Mesenchymal stem cell (in vitro differentiated cells and primary cell): Measurements from ENCODE around the gene IFI27L1.

ENCODE experiments used
- DNase-seq: peaks from one replicate; pipeline ENCODE4 v3.0.0-alpha.2; 2013
- H2AFZ ChIP-seq: one replicate; pipeline ENCODE4 v1.6.1; 2013; ENCODE audit warnings: low read depth, mild to moderate bottlenecking, control low read depth, inconsistent platforms, low read length, moderate library complexity
- H2AK5ac ChIP-seq: 2 replicates; pipeline ENCODE4 v1.6.1; 2013; ENCODE audit warnings: low read length, moderate library complexity, mild to moderate bottlenecking, inconsistent platforms; ENCODE audit not compliant: severe bottlenecking
- H2BK120ac ChIP-seq: one replicate; pipeline ENCODE4 v1.6.1; 2013; ENCODE audit warnings: low read depth, mild to moderate bottlenecking, inconsistent platforms, low read length, moderate library complexity
- H2BK12ac ChIP-seq, 2 experiments: one replicate each; pipeline ENCODE4 v1.6.1; 2013; ENCODE audit warnings: inconsistent platforms in 2 of 2, low read length in 2 of 2, mild to moderate bottlenecking in 2 of 2, moderate library complexity in 2 of 2, control low read depth in 1 of 2
- H2BK15ac ChIP-seq: one replicate; pipeline ENCODE4 v1.6.1; 2013; ENCODE audit warnings: mild to moderate bottlenecking, low read depth, inconsistent platforms; ENCODE audit not compliant: poor library complexity, severe bottlenecking
- H2BK5ac ChIP-seq: 2 replicates; pipeline ENCODE4 v1.6.1; 2013; ENCODE audit warnings: low read depth, mild to moderate bottlenecking, low read length, control low read depth, inconsistent platforms; ENCODE audit not compliant: poor library complexity, severe bottlenecking
- H3K14ac ChIP-seq, 2 experiments: one replicate each; pipeline ENCODE4 v1.6.1; 2013; ENCODE audit warnings: inconsistent platforms in 2 of 2, low read length in 2 of 2, control low read depth in 1 of 2, mild to moderate bottlenecking in 1 of 2, moderate library complexity in 1 of 2
- H3K18ac ChIP-seq, 2 experiments: one replicate each; pipeline ENCODE4 v1.6.1; 2013; ENCODE audit warnings: inconsistent platforms in 2 of 2, low read length in 2 of 2, control low read depth in 1 of 2, low read depth in 1 of 2, mild to moderate bottlenecking in 1 of 2
- H3K23ac ChIP-seq, 2 experiments: one replicate each; pipeline ENCODE4 v1.6.1; 2013; ENCODE audit warnings: inconsistent platforms in 2 of 2, low read length in 2 of 2, mild to moderate bottlenecking in 2 of 2, moderate library complexity in 2 of 2, control low read depth in 1 of 2
- H3K27ac ChIP-seq: 2 replicates; pipeline ENCODE4 v1.5.1; 2013; ENCODE audit warnings: mild to moderate bottlenecking, moderate library complexity, low read length, control low read depth, inconsistent platforms; ENCODE audit not compliant: poor library complexity, severe bottlenecking
- H3K27me3 ChIP-seq, 2 experiments: 2 replicates each; pipeline versions ENCODE4 v1.6.1 to v1.7.0; 2013; ENCODE audit warnings: low read length in 2 of 2, mild to moderate bottlenecking in 2 of 2, moderate library complexity in 2 of 2, control low read depth in 1 of 2, inconsistent platforms in 1 of 2; ENCODE audit not compliant: control insufficient read depth in 1 of 2, insufficient read depth in 1 of 2
- H3K36me3 ChIP-seq, 2 experiments: 2 replicates each; pipeline versions ENCODE4 v1.6.1 to v1.7.0; 2013; ENCODE audit warnings: low read length in 2 of 2, control low read depth in 1 of 2, inconsistent platforms in 1 of 2, low read depth in 1 of 2, mild to moderate bottlenecking in 1 of 2; ENCODE audit not compliant: insufficient read depth in 2 of 2, control insufficient read depth in 1 of 2
- H3K4ac ChIP-seq, 2 experiments: one replicate each; pipeline ENCODE4 v1.6.1; 2013; ENCODE audit warnings: inconsistent platforms in 2 of 2, low read length in 2 of 2, mild to moderate bottlenecking in 2 of 2, moderate library complexity in 2 of 2, control low read depth in 1 of 2, low read depth in 1 of 2
- H3K4me1 ChIP-seq: 2 replicates; pipeline ENCODE4 v1.6.1; 2013; ENCODE audit warnings: low read depth, low read length, control low read depth; ENCODE audit not compliant: control insufficient read depth, insufficient read depth
- H3K4me2 ChIP-seq: 2 replicates; pipeline ENCODE4 v1.6.1; 2013; ENCODE audit warnings: low read length, mild to moderate bottlenecking, inconsistent platforms; ENCODE audit not compliant: poor library complexity, severe bottlenecking
- H3K4me3 ChIP-seq, 2 experiments: 2 replicates each; pipeline versions ENCODE4 v1.5.1 to v1.7.0; 2013; ENCODE audit warnings: low read length in 2 of 2, mild to moderate bottlenecking in 2 of 2, control low read depth in 1 of 2, low read depth in 1 of 2; ENCODE audit not compliant: insufficient read depth in 1 of 2
- H3K79me1 ChIP-seq: replicated peaks from 2 replicates; pipeline ENCODE4 v1.6.1; 2013; ENCODE audit warnings: mild to moderate bottlenecking, control low read depth, low read length, inconsistent platforms; ENCODE audit not compliant: poor library complexity, severe bottlenecking
- H3K9ac ChIP-seq: 2 replicates; pipeline ENCODE4 v1.7.0; 2013; ENCODE audit warnings: mild to moderate bottlenecking, low read length, moderate library complexity
- H3K9me3 ChIP-seq: 2 replicates; pipeline ENCODE4 v1.7.0; 2013; ENCODE audit warnings: mild to moderate bottlenecking, low read length; ENCODE audit not compliant: control insufficient read depth
- H4K8ac ChIP-seq: one replicate; pipeline ENCODE4 v1.6.1; 2013; ENCODE audit warnings: inconsistent platforms, mild to moderate bottlenecking, low read length, moderate library complexity
- H4K91ac ChIP-seq: one replicate; pipeline ENCODE4 v1.6.1; 2013; ENCODE audit warnings: mild to moderate bottlenecking, low read length, inconsistent platforms
- WGBS: methylation state at CpG from one replicate; pipeline ENCODE4 v1.1.7; 2013; ENCODE audit warnings: mixed read lengths; 5-methylcytosine and 5-hydroxymethylcytosine counted together

IFI27L1 gene

GRCh38 chr14:94128216-94128839 is 47.2 kb downstream of the IFI27L1 start:
- Histone ChIP-seq H3K4me3 (peak overlapping the region in 1 of 2 experiments; percentile 87), H2AFZ (no peak overlapping the region), H2BK5ac (no peak overlapping the region), H2BK12ac (no peak overlapping the region), H2AK5ac (no peak overlapping the region), H3K23ac (no peak overlapping the region), H3K27me3 (no peaks in the 10 kb centered on the region), H3K14ac (no peak overlapping the region), H3K18ac (no peak overlapping the region), H2BK15ac (no peak overlapping the region), H3K4me2 (no peak overlapping the region), H4K8ac (no peak overlapping the region), H3K4ac (no peak overlapping the region), H3K4me1 (peaks cover 13% of the 10 kb centered on the region), H4K91ac (no peak overlapping the region), H3K9ac (peak overlapping the region; percentile 92), H3K27ac (no peak overlapping the region), H3K36me3 (peaks cover 14 to 23% of the 10 kb centered on the region in 2 experiments), H3K9me3 (no peaks in the 10 kb centered on the region), H3K79me1 (peaks cover 6% of the 10 kb centered on the region), H2BK120ac (no peak overlapping the region)
- DNase-seq: no peak
- 85% methylated on average over 14 of the region's 14 CpGs for WGBS

- H3K27me3 ChIP-seq: no peaks in the 10 kb centered on the region
- no peaks in the 10 kb centered on the region for H3K9me3 ChIP-seq
- H2BK120ac ChIP-seq: peak within 1 kb of the TSS; percentile 64
- H2BK15ac ChIP-seq: peak within 1 kb of the TSS; percentile 44
- peak within 1 kb of the TSS; percentile 93 for H4K8ac ChIP-seq
- peak within 1 kb of the TSS; percentile 2 to 88 for H3K4ac ChIP-seq
- peak within 1 kb of the TSS; percentile 48 for H2AFZ ChIP-seq
- H3K36me3 ChIP-seq: peaks cover 14 to 23% of the 10 kb centered on the region in 2 experiments
- H3K27ac ChIP-seq: peak within 1 kb of the TSS; percentile 83
- H4K91ac ChIP-seq: peak within 1 kb of the TSS; percentile 92
- H3K4me2 ChIP-seq: peak within 1 kb of the TSS; percentile 84
- peak within 1 kb of the TSS; percentile 63 to 87 for H3K4me3 ChIP-seq
- WGBS: 2% methylated on average over 26 of the region's 27 CpGs
- H3K79me1 ChIP-seq: peaks cover 6% of the 10 kb centered on the region
- H3K4me1 ChIP-seq: peaks cover 8% of the 10 kb centered on the region
- H3K18ac ChIP-seq: peak within 1 kb of the TSS; percentile 77
- H2AK5ac ChIP-seq: no peak within 1 kb of the TSS
- peak within 1 kb of the TSS; percentile 92 for H3K9ac ChIP-seq
- peak within 1 kb of the TSS in 1 of 2 experiments; percentile 0 for H3K14ac ChIP-seq
- H3K23ac ChIP-seq: no peak within 1 kb of the TSS
- peak; percentile 82 for DNase-seq
- peak within 1 kb of the TSS in 1 of 2 experiments; percentile 76 for H2BK12ac ChIP-seq
- H2BK5ac ChIP-seq: peak within 1 kb of the TSS; percentile 59
Measured at GRCh38 chr14:94129111-94129757, 48.1 kb downstream of the IFI27L1 start, which contains the start of gene IFI27L2. Gene IFI27L2, minus strand, starts transcription at chr14:94129604. Its CDS starts 40 bp downstream, at chr14:94129564.

- Histone ChIP-seq H3K23ac (no peak overlapping the region), H2BK12ac (no peak overlapping the region), H2BK5ac (no peak overlapping the region), H4K91ac (no peak overlapping the region), H3K4me3 (peak overlapping the region; percentile 63 to 87), H2BK15ac (no peak overlapping the region), H3K18ac (no peak overlapping the region), H3K36me3 (peaks cover 14 to 23% of the 10 kb centered on the region in 2 experiments), H4K8ac (no peak overlapping the region), H3K9ac (peak overlapping the region; percentile 83), H2AK5ac (no peak overlapping the region), H3K4me1 (peaks cover 7% of the 10 kb centered on the region), H2AFZ (no peak overlapping the region), H3K79me1 (peaks cover 6% of the 10 kb centered on the region), H3K9me3 (no peaks in the 10 kb centered on the region), H3K27ac (peak overlapping the region; percentile 74), H3K4ac (no peak overlapping the region), H3K14ac (no peak overlapping the region), H3K4me2 (peak overlapping the region; percentile 79), H2BK120ac (no peak overlapping the region), H3K27me3 (no peaks in the 10 kb centered on the region)
- WGBS: 0% methylated on average over 11 of the region's 12 CpGs
- peak; percentile 62 for DNase-seq
Measured at GRCh38 chr14:94129758-94130414, 48.8 kb downstream of the IFI27L1 start.
